ENCODE results near the gene ABR. TPM values are rescaled to one million over a fixed set of nuclear protein-coding genes. Genes with fewer than 3 reads are reported as not detected.
"Not testable (repeated sequence)": the region's sequence is repeated elsewhere in the genome, so short reads cannot be mapped to it uniquely, and the experiment has no call there.

ABR gene
- total RNA-seq, 1 donor from 2014 or later: 34.7 TPM

DNA sequence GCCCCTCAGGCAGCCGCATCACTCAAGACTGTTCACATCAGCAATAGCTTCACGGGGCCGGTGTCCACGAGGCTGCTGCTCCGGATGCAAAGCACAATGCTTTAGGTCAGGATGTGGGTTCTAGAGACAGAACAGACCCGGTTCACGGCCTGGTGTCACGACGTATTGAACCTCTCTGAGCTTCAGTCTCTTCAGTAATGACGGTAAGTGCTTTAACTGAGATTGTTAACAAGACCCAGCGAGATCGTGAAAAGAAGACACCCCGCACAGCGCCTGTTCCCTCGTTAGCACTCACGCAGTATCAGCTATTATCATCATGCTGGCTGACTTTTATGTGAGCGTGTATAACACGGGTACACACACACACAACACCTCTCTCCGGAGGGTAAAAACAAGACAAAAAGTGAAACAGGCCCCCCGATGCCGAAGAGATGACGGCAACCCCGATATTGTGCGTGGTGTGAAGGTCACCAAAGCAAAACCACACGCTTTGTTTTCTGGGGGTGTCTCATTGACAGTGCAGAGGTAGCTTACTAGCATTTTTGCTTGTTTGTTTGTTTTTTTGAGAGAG is 21.4 kb upstream of the ABR start:
- DNase-seq (ENCODE audit: low read depth in 2 of 2): no peak

DNA sequence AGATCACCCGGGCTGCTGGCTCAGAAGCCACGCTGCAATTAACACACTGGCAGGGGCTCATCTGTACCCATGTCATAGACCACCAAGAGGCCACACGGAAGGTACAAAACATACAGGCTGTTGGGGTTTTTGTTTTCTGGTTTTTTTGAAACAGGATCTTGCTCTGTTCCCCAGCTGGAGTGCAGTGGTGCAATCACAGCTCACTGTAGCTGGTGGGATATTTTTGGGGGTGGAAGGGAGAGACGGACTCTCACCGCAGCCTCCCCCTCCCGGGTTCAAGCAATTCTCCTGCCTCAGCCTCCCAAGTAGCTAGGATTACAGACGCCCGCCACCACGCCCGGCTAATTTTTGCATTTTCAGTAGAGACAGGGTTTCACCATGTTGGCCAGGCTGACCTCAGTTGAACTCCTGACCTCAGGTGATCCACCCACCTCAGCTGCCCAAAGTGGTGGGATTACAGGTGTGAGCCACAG is 19.5 kb upstream of the ABR start:
- not testable (repeated sequence) for DNase-seq (ENCODE audit: low read depth in 2 of 2)

DNA sequence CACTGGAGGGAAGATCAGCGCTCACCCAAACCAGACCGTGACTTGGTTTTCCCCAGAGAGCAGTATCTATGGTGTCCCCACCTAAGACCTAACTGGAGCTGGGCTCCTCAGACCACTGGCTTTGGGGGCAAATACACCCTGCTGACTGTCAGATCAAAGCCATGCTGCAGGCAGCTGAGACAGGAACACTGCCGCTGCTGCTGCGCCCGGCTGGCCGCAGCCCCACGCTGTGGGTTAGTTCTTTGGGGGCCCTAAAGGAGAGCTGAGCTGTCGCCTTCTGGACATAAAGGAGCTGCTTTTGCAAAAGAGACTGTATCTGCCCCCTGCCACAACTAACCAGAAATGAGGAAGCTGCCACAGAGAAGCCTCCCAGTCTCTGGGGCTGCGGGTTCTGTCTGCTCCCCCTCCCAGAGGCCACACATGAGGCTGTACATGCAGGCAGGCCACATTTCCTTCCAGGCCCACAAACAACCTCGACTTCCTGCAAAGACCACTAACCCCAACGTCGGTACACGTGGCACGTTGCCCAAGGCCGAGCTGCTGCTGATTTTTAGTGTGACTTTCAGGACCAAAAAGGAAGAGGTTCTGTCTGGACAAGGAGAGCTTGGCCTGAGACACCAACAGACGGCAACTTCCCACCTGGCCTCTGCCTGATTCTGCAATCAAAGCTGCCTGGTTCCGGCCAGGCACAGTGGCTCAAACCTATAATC is 18.2 kb upstream of the ABR start:
- DNase-seq (ENCODE audit: low read depth in 2 of 2): peak in 1 of 2 donors; percentile 46

DNA sequence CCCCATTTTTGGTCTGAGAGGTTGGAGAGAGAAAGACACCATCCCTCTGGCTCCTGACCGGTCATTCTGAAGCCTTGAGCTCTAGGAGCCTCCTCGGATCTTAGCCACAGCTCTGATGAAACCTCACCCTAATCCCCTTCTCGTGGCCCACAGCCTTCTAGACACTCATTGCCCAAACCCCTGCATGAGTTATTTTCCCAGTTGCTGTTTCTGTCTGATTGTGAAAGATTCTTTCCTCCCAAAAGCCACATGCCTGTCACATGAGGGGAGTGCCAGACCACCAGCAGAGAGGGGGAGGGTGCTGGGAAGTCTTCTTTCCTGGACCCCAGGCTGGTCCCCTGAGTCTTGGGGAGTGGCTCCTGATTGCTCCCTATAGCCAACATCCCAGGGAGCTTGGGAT is 17.6 kb upstream of the ABR start:
- no peak for DNase-seq (ENCODE audit: low read depth in 2 of 2)

DNA sequence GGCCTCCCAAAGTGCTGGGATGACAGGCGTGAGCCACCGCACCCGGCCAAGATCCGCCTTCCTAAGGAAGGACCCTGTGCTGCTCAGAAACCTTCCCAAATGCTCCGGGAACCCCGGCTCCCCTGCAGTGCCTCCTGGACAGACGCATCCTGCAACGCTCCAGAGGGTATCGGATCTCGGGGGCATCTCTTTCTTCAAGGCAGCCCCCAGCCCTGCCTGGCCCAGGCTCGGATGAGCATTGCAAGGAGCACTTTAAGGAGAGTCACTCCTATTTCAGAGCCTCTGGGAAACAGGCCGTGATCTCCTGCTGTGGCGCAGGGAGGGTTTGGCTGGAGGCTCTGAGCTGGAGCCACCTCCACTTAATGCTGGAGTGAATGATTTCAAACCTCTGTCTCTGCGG is 17.2 kb upstream of the ABR start:
- DNase-seq (ENCODE audit: low read depth in 2 of 2): no peak

DNA sequence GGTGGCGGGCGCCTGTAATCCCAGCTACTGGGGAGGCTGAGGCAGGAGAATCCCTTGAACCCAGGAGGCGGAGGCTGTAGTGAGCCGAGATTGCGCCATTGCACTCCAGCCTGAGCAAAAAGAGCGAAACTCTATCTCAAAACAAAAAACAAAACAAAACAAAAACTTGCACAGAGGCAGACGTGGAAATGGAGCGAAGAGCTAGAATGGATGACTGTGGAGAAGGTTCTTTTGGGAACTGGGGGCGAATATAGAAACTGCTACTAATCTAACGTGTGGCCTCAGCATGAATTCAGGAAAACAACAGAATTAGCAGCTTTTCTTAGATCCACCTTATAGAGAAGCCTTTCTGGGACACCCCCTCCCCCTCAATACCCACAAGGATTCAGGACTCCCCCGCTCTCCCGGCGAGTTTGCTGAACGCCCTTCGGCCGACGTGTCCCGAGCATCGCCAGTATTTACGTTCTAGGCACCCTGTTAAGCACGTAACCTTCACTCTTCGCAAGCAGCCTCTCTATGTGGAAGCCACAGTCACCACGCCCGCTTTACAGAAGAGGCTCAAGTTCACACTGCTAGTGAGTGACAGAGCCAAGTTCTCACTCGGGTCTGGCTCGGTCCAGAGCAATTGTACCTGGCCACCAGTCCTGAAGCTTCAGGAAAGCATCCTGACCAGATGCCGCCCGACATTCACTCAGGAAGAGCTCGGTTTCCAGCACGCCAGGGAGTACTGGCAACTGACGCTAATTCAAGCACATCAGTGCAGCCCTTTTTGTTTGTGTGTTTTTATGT is 13.3 kb upstream of the ABR start:
- no peak for DNase-seq (ENCODE audit: low read depth in 2 of 2)

DNA sequence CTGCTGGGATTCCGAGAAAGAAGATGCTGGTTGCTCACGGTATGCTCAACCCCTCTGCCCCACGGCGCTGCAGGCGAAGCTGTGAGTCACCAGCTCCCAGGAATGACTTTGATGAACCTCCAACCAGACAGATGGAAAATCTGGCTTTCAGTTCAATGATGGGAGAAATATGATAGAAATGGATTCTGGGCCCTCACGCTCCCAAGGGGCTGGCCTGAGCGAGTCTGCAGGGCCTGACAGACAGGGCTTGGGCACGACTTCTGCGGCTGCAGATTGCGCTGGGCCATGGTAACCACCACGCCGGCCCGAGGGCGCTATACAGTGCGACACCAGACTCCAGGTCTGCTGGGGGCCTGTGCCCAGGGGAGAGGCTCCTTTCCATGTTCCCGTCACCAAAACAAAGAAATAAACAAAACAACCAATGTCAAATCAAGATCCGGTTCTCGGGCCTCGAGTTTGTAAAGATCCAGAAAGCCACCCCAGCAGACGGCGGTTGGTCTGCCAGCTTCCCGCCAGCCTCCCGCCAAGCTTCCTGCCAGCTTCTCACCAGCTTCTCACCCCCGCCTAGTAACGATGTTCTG is 11.1 kb upstream of the ABR start:
- no peak for DNase-seq (ENCODE audit: low read depth in 2 of 2)

DNA sequence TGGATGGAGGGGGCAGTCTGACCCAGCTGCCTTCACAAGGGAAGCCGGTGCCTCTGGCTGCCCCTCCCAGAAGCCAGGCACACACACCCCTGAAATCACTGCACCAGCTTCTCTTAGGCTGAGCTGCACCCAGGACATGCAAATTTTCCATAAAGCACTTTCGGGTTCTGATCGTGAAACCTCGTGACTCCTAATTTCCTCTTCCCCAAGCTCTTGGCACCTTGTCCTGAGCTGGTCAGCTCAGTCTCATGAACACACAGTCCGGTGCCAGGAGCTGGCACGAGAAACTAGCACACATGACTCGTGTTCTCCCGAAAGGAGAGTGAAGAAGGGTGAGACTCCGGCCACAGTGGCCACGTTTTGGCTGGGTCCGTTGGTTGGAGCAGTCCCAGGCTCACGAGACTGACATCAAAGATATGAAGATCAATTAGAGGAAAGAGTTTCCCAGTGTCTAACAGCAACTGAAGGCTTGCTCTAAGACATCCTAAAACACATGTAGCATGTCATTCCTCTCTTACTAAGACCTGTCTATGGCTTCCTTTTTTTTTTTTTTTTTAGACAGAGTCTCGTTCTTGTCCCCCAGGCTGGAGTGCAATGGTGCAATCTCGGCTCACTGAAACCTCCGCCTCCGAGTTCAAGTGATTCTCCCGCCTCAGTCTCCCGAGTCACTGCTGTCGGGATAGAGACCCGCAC is 9.2 kb upstream of the ABR start:
- peak in 1 of 2 donors; percentile 38 for DNase-seq (ENCODE audit: low read depth in 2 of 2)

DNA sequence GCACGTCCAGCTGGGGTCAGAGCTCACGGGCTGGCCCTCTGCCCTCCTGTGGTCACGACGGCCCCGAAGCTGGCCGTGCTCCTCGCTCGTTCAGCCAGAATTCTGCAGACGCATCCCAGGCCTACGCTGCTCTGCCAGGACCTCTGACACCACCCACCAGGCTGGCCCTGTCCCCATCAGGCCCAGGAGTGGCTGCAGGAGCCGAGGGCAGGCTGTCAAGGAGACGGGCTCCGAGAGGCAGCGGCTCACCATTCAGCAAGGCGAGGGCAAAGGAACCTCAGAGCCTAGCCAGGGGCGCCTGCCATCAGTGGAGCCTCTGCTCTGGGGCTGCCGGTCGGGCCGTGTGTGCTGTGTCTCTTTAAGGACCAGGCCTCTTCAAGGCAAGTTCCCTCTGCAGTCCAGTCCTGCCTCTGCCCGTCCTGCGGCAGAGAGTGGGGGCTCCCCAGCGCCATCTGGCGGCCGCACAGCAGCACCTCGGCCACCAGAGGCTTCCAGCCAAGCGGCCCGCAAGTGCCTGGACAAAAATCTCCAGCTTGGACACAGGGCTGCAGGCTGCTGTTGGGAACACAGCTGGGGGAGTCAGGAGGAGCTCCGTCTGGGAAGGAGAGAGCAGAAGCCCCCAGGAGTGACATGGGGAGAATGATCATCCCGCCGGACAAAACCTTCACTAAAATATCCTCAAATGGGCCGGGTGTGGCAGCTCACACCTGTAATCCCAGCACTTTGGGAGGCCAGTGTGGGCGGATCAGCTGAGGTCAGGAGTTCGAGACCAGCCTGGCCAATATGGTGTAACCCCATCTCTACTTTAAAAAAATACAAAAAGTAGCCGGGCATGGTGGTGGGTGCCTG is 7.4 kb upstream of the ABR start:
- peak; percentile 44 to 83 for DNase-seq (ENCODE audit: low read depth in 2 of 2)

DNA sequence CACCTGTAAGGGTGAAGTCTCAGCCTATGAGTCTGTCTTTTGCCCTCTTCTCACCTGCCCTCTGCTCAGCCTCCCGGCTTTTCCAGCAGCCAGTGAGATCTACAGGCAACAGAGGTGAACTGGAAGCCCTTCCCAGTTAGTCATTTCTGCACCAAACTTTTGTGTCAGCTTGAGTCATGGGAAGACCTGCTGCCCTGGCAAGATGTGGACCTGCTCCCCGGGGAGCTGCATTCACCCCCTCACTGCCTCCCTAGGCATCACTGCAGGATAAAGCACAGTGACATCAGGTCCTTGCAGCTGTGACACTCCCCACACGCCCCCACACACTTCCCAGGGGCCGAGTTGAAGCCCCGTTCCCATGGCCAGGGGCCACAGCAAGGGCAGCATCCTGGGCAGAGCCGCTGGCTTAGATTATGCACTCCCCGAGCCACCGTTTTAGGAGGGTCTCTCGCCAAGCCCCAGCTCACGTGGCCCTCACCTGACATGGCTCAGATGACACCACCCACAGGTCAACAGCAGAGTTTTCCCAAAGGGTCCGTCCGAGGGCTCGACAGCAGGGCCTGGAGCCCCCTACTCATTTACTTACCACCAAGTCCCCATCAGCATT is 6.5 kb upstream of the ABR start:
- no peak for DNase-seq (ENCODE audit: low read depth in 2 of 2)

DNA sequence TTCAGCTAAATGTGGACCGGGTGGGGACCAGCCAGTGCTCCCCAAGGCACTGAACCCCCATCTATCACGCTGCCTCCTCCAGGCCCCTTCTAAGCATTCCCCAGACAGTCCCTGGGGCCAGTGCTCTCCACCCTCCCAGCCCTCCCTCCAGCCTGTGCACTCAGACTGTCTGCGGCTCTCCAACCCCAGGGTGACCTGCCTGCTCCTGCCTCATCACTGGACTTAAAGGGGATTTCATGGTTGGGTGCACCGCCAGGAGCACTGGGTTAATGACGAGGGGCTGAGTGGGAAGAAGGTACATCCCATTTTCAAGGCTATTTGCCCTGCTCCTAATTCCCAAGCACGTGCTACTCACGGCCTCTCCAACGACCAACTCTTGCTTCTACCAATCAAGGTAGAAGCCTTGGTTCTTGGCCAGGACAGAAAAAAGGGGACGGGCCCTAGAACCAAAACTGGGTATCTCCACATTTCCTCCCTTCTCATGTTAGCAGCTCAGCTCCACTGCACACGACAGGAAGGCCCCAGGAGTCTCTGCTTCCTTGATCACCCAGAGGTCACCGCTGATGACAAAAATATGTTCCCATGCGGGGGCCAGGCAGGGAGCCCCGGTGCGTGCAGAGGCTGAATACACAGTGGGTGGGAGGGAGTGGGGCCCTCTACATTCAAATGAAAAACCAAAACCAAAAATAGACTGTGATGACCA is 3.5 kb upstream of the ABR start:
- DNase-seq (ENCODE audit: low read depth in 2 of 2): no peak

DNA sequence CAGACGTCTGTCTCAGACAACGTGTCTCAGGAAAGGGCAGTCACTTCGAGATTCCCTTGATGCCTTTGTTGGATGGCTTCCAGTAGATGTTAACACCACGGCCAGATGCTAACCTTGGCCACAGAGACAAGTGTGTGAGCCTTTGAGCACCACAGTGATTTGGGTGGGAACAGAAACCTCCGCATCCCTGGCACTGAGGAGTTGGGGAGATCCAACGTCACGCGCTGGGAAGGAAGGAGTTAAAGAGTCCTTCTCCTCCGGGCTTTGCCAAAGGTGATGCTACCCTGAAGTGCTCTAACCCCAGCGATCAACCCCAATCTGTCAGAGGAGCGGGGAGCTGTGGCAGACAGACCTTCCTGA is 3.0 kb upstream of the ABR start:
- no peak for DNase-seq (ENCODE audit: low read depth in 2 of 2)

DNA sequence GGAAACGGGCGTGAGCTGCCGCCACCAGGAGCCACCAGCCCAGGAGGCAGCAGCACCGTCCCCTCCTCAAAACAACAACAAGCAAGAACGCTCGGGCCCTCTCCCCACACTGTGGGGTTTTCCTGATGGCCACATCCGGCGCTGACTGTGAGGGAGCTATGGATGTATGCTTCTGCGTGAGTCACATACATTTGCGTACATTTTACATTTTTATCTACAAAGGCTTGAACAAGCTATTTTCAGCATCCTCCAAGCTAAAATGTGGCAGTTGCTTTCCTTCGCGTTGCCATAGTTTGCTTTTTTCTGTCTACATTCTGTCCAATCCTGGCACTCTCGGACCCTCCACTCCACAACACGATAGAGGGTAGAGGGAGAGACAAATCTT is 2.0 kb upstream of the ABR start:
- no peak for DNase-seq (ENCODE audit: low read depth in 2 of 2)

DNA sequence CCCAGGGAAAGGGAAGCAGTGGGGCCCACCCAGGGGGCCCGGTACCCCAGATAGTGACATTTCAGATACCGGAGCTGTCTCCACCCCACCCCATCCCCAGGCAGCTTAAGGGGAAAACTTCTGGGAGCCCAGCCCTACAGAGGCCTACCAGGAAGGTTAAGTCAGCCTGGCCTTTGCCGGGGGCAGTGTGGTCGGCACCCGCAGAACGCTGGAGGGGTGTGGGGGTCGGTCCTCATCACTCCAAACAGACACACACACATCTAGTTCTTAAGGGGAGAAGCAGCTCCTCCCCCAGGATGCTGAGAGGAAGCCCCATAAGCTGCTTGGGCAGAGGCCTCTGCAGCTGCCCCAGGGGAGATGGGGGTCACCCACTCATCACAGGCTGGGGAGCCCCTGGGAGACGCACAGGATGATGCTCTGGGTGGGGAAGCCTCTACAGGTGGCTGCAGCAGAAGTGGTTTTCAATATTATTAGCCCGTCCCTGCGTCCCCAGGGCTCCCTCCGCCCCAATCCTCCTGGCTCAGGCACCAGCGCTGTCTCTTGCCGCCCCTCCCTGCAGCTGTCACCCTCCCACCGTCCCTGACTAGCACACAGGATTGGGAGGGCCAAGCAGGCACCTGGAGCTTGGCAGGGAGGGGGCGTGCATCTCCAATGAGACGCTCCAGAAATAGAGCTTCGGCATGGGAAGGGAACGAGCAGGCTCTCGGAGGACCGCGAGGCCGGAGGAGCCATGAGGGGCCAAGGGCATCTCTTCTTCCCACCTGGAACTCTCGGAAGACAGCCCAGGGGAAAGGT is 1.4 kb upstream of the ABR start:
- no peak for DNase-seq (ENCODE audit: low read depth in 2 of 2)

DNA sequence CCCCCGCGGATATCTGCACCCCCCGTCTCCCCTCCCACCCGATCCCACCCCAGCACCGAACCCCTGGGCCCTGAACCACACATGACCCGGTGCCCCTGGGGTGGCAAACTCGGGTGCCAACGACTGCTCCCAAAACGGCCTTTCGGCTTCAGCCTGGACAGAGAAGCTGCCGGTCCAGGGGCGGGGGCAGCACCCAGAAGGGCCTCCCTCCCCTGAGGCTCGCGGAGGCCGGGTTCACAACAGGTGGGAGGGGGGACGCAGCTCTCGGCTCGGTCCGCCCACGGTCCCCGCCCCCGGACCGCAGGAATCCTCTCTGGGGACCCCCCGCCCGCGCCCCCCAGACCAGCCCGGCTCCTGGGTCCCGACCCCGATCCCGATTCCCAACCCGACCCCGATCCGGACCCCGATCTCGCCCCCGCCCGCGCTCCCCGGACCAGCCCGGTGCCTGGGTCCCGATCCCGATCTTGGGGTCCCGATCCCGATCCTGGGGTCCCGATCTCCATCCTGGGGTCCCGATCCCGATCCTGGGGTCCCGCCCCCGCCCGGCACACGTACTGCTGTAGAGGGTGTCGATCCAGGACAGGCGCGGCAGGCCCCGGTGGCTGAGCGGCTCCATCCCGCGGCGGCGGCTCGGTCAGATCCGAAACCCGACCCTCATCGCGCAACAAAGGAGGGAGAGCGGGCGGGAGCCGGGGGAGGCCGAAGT is 516 bp downstream of the ABR start:
- DNase-seq (ENCODE audit: low read depth in 2 of 2): peak in 1 of 2 donors; percentile 46

DNA sequence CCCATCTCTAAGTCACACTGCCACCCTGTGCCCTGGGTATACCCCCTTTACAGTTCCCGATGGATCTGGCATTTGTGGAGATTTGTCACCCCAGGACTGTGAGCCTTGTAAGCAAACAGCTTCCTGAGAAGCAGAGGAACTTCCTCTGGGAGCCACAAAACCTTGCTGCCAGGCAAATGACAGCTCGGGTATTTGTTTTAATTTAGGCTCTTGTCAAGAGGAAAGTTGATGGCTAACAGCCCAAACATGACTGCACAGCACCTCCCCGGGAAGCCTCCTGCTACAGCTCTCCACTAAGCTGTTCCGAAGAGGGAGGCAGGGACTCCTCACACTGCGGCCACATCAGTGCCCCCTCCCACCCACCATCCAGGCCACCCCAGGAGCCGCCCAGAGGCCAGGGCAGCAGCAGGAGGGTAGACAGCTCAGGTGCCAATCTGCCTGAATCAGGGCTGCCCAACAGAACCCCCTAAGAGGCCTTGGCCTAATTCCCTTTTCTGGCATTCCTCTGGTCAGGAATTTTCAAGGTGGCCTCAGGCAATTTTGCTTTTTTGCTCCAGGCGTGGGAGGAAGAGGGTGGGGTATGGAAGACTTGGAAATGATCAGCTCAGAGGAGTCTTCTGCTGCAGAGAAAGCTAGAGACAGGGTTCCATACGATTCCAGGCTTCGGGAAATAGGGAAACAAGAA is 2.6 kb downstream of the ABR start:
- DNase-seq (ENCODE audit: low read depth in 2 of 2): no peak

DNA sequence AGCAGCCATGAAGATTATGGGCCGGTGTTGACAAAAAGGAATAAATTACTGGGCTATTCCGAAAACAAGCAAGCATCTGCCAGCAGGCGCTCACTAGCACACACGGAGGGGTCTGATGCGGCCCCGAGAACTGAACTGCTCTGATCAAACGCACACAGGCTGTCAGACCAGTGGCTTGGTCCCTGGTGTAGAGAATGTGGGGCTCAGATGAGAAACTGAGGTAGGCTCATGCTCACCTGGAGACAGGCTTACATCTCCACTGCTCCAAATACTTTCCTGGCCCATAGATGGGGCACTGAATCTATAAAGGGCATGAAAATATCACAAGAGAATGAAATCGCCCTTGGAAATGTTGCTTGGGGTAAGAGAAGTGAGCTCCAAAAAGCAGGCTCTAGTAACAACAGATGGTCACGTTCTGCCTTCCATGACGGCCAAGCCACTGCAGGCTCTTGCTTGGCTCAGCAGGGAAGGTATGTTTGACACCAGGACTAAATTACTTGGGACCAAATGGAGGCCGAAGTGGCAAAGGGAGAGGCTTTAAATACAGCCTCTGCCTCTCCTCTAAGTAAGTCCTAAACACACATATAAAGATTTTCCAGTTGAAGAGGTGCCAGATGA is 5.4 kb downstream of the ABR start:
- DNase-seq (ENCODE audit: low read depth in 2 of 2): no peak

All from dermis microvascular lymphatic vessel endothelial cell (primary cell).